HG02759 (cell line): Measurements from ENCODE around the gene CYP27B1.
"Not testable (repeated sequence)": the region's sequence is repeated elsewhere in the genome, so short reads cannot be mapped to it uniquely, and the experiment has no call there.

Experiments used
- ATAC-seq: cut with Tn5 transposase; IDR thresholded peaks from one replicate; pipeline ENCODE4 v1.9.1; 2021; ENCODE audit warnings: mild to moderate bottlenecking, moderate library complexity; ENCODE audit not compliant: unreplicated experiment

The CYP27B1 gene

DNA sequence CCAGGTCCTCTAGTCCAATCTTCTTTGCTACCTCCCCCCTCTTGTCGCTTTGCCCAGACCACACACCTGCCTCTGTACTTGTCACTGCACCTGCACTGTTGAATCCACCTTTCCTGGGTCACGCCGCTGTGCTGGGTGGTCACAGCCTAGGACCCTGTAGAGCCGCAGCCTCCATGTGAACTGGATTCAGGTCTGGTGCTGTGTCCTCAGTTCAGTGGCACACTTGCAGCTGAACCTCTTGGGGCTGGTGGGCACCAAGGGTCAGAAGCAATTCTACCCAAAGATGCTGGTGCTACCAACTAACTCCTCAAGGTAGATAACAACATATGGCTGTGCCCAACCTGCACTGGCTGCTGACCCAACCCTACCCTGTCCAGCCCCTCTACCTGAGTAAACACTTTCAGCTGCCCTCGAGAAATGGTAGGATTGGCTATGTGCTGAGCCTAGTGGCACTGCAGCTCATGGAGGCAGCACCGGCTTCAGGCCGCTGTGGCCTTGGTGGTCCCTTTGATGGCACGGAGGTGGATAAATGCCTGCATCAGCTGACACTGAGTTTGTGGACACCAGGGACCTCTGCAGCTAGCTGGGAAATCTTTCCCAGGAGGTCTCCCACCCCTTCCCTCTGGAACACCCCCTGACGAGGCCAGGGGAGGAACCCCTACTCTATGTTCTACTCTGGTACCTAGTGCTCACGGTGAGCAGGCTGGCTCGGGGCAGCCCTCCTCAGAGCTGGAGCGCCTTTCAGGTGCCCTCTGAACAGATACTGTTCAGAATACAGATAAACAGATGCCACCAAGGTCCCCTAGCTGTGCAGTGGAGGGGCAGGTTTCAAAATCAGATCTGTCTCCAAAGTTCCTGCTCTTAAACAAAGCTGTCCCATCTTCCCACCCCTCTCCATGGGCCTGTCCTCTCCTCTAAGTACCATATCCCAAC, 42.6 kb downstream of the CYP27B1 start:
- no peak for ATAC-seq

DNA sequence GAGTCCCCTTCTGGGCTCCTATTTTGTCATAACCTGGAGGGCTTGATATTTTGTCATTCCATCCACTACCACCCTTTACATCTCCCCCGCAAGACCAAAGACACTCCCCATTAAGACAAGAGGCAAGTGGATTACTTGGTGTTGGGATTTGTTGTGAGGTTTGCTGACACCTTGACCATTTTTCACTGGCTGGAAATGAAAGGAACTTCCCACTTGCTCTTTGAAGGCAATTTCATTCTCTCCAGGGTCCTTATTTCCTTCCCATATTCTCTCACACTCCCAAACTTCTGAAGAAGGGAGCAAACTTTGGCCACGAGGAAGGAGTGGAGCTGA, 43.3 kb downstream of the CYP27B1 start:
- no peak for ATAC-seq

- no peak for ATAC-seq
Measured at GRCh38 chr12:57722716-57723629, 43.9 kb downstream of the CYP27B1 start.

DNA sequence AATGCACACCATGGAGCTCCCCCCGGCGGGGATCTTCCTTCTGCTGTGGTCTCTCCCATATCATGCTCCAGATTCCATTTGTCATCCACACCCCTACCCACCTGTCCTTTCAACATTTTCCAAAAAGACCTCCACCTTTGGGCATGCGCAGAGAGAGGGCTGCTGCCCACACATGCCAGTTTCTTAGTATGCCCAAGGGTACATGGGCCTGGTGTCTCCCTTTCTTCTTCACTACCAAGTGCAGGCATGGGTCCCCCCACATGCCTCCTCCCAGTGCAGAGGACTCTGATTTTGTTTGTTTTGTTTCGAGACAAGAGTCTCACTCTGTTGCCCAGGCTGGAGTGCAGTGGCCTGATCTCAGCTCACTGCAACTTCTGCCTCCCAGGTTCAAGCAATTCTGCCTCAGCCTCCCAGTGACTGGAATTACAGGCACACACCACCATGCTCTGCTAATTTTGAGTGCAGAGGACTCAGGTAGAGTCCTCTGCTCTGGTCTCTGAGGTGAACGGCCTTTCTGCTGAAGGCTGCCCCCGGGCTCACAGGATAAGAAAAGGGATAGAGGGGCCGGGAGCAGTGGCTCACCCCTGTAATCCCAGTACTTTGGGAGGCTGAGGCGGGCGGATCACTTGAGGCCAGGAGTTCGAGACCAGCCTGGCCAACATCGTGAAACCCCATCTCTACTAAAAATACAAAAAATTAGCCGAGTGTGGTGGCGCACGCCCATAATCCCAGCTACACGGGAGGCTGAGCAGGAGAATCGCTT, 44.9 kb downstream of the CYP27B1 start:
- ATAC-seq, result not testable (repeated sequence)

GRCh38 chr12:57720606-57721595, 46.0 kb downstream of the CYP27B1 start:
- ATAC-seq, result no peak

DNA sequence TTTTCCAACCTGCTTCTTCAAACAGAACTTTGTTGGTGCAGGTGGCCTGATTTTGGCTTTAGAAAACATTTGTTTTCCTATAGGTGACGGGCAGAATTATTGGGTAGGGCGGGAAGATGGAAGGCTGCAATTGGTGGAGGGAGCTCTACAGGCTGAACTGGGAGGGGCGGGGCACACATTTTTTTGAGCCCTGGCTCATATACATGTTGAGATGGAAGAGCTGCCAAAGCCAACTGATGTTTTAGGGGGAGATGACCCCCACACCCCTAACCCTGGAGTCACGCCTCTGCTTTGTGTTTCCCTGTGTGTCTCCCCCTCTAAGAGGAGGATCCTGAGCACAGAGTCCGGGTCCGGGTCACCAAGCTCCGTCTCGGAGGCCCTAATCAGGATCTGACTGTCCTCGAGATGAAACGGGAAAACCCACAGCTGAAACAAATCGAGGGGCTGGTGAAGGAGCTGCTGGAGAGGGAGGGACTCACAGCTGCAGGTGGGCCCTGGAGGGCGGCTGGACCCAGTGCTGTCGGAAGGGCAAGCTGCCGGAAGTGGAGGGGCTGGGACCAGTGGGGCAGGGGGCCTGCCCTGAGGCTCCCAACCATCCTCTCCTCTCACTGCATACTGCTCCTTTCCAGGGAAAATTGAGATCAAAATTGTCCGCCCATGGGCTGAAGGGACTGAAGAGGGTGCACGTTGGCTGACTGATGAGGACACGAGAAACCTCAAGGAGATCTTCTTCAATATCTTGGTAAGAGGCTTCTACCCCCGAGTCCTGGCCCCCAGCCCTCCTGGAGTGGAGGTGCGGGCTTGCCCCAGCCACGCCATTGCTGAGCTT, 46.9 kb downstream of the CYP27B1 start:
- no peak for ATAC-seq

- ATAC-seq, result no peak
Measured at GRCh38 chr12:57718641-57719528, 48.0 kb downstream of the CYP27B1 start.

DNA sequence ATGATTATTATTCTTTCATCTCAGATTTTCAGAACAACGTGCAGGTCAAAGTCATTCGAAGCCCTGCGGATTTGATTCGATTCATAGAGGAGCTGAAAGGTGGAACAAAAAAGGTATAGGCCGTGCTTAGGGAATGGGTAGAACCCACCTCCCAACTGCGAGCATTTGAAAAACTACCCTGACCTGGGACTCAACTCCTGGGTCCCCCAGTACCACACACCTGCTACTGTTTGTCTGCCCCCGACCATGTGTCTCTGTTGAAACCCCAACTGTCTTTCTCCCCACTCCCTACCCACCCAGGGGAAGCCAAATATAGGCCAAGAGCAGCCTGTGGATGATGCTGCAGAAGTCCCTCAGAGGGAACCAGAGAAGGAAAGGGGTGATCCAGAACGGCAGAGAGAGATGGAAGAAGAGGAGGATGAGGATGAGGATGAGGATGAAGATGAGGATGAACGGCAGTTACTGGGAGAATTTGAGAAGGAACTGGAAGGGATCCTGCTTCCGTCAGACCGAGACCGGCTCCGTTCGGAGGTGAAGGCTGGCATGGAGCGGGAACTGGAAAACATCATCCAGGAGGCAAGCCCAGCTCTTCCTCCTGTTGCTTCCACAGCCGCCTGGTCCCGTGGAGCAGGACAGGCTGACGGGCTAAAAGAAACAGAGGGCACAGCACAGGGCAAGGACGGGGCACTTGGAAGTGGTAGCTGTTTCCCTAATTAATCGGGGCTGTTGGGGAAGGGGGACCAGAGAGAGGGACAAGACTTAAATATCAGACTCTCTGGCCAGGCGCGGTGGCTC, 48.8 kb downstream of the CYP27B1 start:
- ATAC-seq, result no peak

DNA sequence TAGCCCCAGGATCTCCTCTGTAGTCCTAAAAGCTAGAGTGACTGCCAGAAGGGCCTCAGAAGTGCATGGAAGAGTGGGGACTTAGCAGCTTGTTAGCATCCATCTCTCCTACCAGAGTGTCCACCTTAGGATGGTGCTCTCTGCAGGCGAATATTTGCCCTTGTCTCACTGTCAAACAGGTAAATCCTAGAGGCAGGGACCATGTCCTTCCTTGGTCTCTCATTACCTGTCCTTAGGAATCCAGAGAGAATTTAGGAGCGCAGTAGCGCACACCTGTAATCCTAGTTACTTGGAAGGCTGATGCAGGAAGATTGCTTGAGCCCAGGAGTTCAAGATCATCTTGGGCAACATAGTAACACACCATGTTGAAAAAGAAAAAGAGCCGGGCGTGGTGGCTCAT, 49.7 kb downstream of the CYP27B1 start:
- no peak for ATAC-seq

DNA sequence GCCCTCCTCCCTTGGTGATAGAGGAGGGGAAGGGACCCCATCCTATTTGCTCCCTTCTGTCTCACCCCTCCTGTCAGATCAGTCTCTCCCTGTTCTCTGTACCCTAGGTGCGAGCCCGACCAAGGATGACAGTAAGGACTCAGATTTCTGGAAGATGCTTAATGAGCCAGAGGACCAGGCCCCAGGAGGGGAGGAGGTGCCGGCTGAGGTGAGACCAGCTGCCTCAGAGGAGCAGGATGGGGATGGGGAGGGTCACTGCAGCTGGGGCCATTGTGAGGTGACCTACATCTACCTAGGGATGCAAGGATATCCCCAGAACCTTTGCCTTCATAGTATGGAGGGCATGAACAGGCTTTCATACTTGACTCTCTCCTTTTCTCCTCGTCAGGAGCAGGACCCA, 50.6 kb downstream of the CYP27B1 start:
- no peak for ATAC-seq

DNA sequence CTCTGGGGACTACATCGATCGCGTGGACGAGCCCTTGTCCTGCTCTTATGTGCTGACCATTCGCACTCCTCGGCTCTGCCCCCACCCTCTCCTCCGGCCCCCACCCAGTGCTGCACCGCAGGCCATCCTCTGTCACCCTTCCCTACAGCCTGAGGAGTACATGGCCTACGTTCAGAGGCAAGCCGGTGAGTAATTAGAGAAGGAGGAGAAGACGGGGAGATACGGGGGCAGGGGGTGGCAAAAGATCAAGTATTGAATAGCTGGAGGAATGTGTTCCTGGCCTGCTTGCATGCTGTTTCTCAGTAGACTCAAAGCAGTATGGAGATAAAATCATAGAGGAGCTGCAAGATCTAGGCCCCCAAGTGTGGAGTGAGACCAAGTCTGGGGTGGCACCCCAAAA, 51.1 kb downstream of the CYP27B1 start:
- no peak for ATAC-seq

DNA sequence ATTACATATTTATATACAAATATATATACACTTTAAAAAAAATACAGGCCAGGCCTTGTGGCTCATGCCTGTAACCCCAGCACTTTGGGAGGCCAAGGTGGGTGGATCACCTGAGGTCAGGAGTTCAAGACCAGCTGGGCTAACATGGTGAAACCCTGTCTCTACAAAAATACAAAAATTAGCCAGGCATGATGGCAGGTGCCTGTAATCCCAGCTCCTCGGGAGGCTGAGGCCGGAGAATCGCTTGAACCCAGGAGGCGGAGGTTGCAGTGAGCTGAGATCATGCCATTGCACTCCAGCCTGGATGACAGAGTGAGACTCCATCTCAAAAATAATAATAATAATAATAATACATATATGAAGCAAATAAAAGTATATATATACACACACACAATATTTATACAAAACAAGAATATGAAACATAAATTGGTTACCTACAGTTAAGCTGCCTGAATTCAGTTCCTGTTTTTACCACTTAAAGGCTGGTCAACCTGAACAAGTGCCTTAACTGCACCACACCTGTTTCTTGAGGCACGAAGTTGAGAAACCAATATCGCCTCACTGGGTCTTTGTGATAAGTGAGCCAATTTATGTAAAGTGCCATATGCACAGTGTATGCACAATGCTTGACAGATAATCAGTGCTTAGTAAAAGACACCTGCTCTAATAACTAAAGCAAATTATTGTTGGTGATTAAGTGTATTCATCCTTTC, 51.7 kb downstream of the CYP27B1 start:
- ATAC-seq, result not testable (repeated sequence)

- no peak for ATAC-seq
Measured at GRCh38 chr12:57713209-57713608, 53.7 kb downstream of the CYP27B1 start.

- no peak for ATAC-seq
Measured at GRCh38 chr12:57712701-57713100, 54.2 kb downstream of the CYP27B1 start.
